ENCODE measurements around the gene PCK1.

- TF ChIP-seq, protein P1, sequence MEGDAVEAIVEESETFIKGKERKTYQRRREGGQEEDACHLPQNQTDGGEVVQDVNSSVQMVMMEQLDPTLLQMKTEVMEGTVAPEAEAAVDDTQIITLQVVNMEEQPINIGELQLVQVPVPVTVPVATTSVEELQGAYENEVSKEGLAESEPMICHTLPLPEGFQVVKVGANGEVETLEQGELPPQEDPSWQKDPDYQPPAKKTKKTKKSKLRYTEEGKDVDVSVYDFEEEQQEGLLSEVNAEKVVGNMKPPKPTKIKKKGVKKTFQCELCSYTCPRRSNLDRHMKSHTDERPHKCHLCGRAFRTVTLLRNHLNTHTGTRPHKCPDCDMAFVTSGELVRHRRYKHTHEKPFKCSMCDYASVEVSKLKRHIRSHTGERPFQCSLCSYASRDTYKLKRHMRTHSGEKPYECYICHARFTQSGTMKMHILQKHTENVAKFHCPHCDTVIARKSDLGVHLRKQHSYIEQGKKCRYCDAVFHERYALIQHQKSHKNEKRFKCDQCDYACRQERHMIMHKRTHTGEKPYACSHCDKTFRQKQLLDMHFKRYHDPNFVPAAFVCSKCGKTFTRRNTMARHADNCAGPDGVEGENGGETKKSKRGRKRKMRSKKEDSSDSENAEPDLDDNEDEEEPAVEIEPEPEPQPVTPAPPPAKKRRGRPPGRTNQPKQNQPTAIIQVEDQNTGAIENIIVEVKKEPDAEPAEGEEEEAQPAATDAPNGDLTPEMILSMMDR (conservative IDR thresholded peaks at IDR 0.05), result no peak
- no peak for TF ChIP-seq EZH2 (IDR thresholded peaks at IDR 0.05; ENCODE audit: low read depth)
Measured at GRCh38 chr20:57605878-57606277, 45.0 kb downstream of the PCK1 start.

Data from PC-9 (cell line).